Measurements from ENCODE around the gene ZFAND5.

Gene ZFAND5

GRCh38 chr9:72356041-72356582, 8.9 kb downstream of the ZFAND5 start:
- no peak for DNase-seq (ENCODE audit: low spot score)
- POLR2A ChIA-PET (ENCODE audit: low non-redundant PET): interaction anchor here (1.9 kb wide), 1 partner anchor 9 kb away, joined by 8 read pairs; the partner anchor contains the start of gene ZFAND5
- TF ChIP-seq CTCF (conservative IDR thresholded peaks at IDR 0.05; ENCODE audit: low read depth): no peak
- CTCF ChIA-PET: no interaction called here
- no peak overlapping the region for H3K27ac ChIP-seq

- DNase-seq (ENCODE audit: low spot score): no peak
- ChIA-PET POLR2A (ENCODE audit: low non-redundant PET) (no interaction called here), CTCF (interaction anchor here (0.5 kb wide), 1 partner anchor 21 kb away, joined by 3 read pairs; no protein-coding TSS in a partner anchor)
- H3K27ac ChIP-seq: no peak overlapping the region
- TF ChIP-seq CTCF (conservative IDR thresholded peaks at IDR 0.05; ENCODE audit: low read depth): no peak
These were observed 9.9 kb downstream of the ZFAND5 start for GRCh38 chr9:72355153-72355552.

GRCh38 chr9:72354704-72355103, 10.3 kb downstream of the ZFAND5 start:
- no peak overlapping the region for H3K27ac ChIP-seq
- ChIA-PET CTCF (interaction anchor here (0.5 kb wide), 1 partner anchor 21 kb away, joined by 3 read pairs; no protein-coding TSS in a partner anchor), POLR2A (ENCODE audit: low non-redundant PET) (no interaction called here)
- DNase-seq (ENCODE audit: low spot score): no peak
- TF ChIP-seq CTCF (conservative IDR thresholded peaks at IDR 0.05; ENCODE audit: low read depth): no peak

GRCh38 chr9:72353455-72354116, 11.4 kb downstream of the ZFAND5 start:
- H3K27ac ChIP-seq: no peak overlapping the region
- ChIA-PET POLR2A (ENCODE audit: low non-redundant PET) (no interaction called here), CTCF (no interaction called here)
- TF ChIP-seq CTCF (conservative IDR thresholded peaks at IDR 0.05; ENCODE audit: low read depth): no peak
- no peak for DNase-seq (ENCODE audit: low spot score)

GRCh38 chr9:72352911-72353388, 12.1 kb downstream of the ZFAND5 start:
- no peak for DNase-seq (ENCODE audit: low spot score)
- TF ChIP-seq CTCF (conservative IDR thresholded peaks at IDR 0.05; ENCODE audit: low read depth): no peak
- no peak overlapping the region for H3K27ac ChIP-seq
- POLR2A ChIA-PET (ENCODE audit: low non-redundant PET): no interaction called here
- CTCF ChIA-PET: interaction anchor here (1.0 kb wide), 1 partner anchor 82 kb away, joined by 5 read pairs; no protein-coding TSS in a partner anchor

GRCh38 chr9:72351538-72352453, 13.2 kb downstream of the ZFAND5 start:
- POLR2A ChIA-PET (ENCODE audit: low non-redundant PET): interaction anchor here (0.6 kb wide), 1 partner anchor 11 kb away, joined by 5 read pairs; no protein-coding TSS in a partner anchor
- no peak for DNase-seq (ENCODE audit: low spot score)
- CTCF ChIA-PET: interaction anchor here (0.6 to 1.0 kb wide), 2 partner anchors 80 to 168 kb away, joined by 3 to 5 read pairs; no protein-coding TSS in a partner anchor
- H3K27ac ChIP-seq: no peak overlapping the region
- TF ChIP-seq CTCF (conservative IDR thresholded peaks at IDR 0.05; ENCODE audit: low read depth): no peak

All from RWPE1 (cell line).